HepG2 (cell line): Measurements from ENCODE around the gene LRRFIP2.

Source experiments
- CBFB ChIP-seq: sonication (generic); formaldehyde crosslinking; IDR thresholded peaks from 2 replicates; pipeline ENCODE4 v1.4.0; 2020; ENCODE audit warnings: missing genetic modification reagents
- DBP ChIP-seq: sonication (generic); formaldehyde crosslinking; IDR thresholded peaks from 2 replicates; pipeline ENCODE4 v1.4.0; 2020; ENCODE audit warnings: missing genetic modification reagents; ENCODE audit errors: not compliant biosample characterization
- HOMEZ ChIP-seq: IDR thresholded peaks from 2 replicates; pipeline ENCODE4 v1.6.1; 2016; ENCODE audit warnings: low read depth
- JUNB ChIP-seq: sonication (generic); formaldehyde crosslinking; IDR thresholded peaks from 2 replicates; pipeline ENCODE4 v1.8.0; 2022; ENCODE audit warnings: missing genetic modification reagents, mild to moderate bottlenecking, borderline replicate concordance

- no peak for TF ChIP-seq JUNB (CRISPR knock-in tag)
- TF ChIP-seq CBFB (CRISPR knock-in tag), result no peak
- TF ChIP-seq HOMEZ, result no peak
- no peak for TF ChIP-seq DBP
Measured at GRCh38 chr3:37148208-37148607, 26.2 kb downstream of the LRRFIP2 start.
